ENCODE measurements around the gene PIGC.

PIGC gene

GRCh38 chr1:172431721-172432192 lies 12.1 kb downstream of the PIGC start:
- CTCF ChIA-PET = interaction anchor here (0.6 kb wide), 1 partner anchor 429 kb away, joined by 3 read pairs; no protein-coding TSS in a partner anchor
- POLR2A ChIA-PET = no interaction called here
- TF ChIP-seq TARDBP (IDR thresholded peaks at IDR 0.05) (no peak), ELF4 (IDR thresholded peaks at IDR 0.05) (no peak), ARNT (IDR thresholded peaks at IDR 0.05) (no peak), BHLHE40 (IDR thresholded peaks at IDR 0.05; ENCODE audit: borderline replicate concordance) (no peak), SUZ12 (IDR thresholded peaks at IDR 0.05) (no peak), L3MBTL2 (conservative IDR thresholded peaks at IDR 0.05) (no peak), NFRKB (IDR thresholded peaks at IDR 0.05) (no peak), FOXM1 (IDR thresholded peaks at IDR 0.05; ENCODE audit: borderline replicate concordance) (no peak), ZNF384 (IDR thresholded peaks at IDR 0.05) (no peak), SP1 (IDR thresholded peaks at IDR 0.05) (no peak), HDGF (IDR thresholded peaks at IDR 0.05; ENCODE audit: borderline replicate concordance) (no peak), FOXA1 (IDR thresholded peaks at IDR 0.05) (no peak), CTBP1 (IDR thresholded peaks at IDR 0.05; ENCODE audit: borderline replicate concordance) (no peak)
- DNase-seq (ENCODE audit: extremely low spot score) = no peak

- ChIA-PET CTCF (interaction anchor here (0.6 kb wide), 1 partner anchor 429 kb away, joined by 3 read pairs; no protein-coding TSS in a partner anchor), POLR2A (no interaction called here)
- TF ChIP-seq PKNOX1 (IDR thresholded peaks at IDR 0.05) (no peak), TARDBP (IDR thresholded peaks at IDR 0.05) (no peak), HDGF (IDR thresholded peaks at IDR 0.05; ENCODE audit: borderline replicate concordance) (no peak), NFRKB (IDR thresholded peaks at IDR 0.05) (no peak), SUZ12 (IDR thresholded peaks at IDR 0.05) (no peak), CTBP1 (IDR thresholded peaks at IDR 0.05; ENCODE audit: borderline replicate concordance) (no peak), LEF1 (IDR thresholded peaks at IDR 0.05; ENCODE audit: borderline replicate concordance) (no peak), ZNF384 (IDR thresholded peaks at IDR 0.05) (no peak)
- DNase-seq (ENCODE audit: extremely low spot score) = no peak
Measured at GRCh38 chr1:172431204-172431603, 12.7 kb downstream of the PIGC start.

GRCh38 chr1:172430128-172430454 lies 13.8 kb downstream of the PIGC start:
- DNase-seq (ENCODE audit: extremely low spot score) = no peak
- TF ChIP-seq PKNOX1 (IDR thresholded peaks at IDR 0.05) = no peak
- TF ChIP-seq HDGF (IDR thresholded peaks at IDR 0.05; ENCODE audit: borderline replicate concordance) = no peak
- POLR2A ChIA-PET = no interaction called here
- CTCF ChIA-PET = interaction anchor here (0.9 to 1.2 kb wide), 2 partner anchors 427 to 630 kb away, joined by 3 read pairs; no protein-coding TSS in a partner anchor

- ChIA-PET CTCF (interaction anchor here (0.9 to 1.2 kb wide), 2 partner anchors 427 to 629 kb away, joined by 3 read pairs; no protein-coding TSS in a partner anchor), POLR2A (no interaction called here)
- TF ChIP-seq FOXM1 (IDR thresholded peaks at IDR 0.05; ENCODE audit: borderline replicate concordance) (no peak), TARDBP (IDR thresholded peaks at IDR 0.05) (no peak), HDGF (IDR thresholded peaks at IDR 0.05; ENCODE audit: borderline replicate concordance) (no peak), SUZ12 (IDR thresholded peaks at IDR 0.05) (no peak), LEF1 (IDR thresholded peaks at IDR 0.05; ENCODE audit: borderline replicate concordance) (no peak), PKNOX1 (IDR thresholded peaks at IDR 0.05) (peak; percentile 45), SP1 (IDR thresholded peaks at IDR 0.05) (no peak)
- DNase-seq (ENCODE audit: extremely low spot score) = peak; percentile 46
Measured at GRCh38 chr1:172429331-172430127, 14.3 kb downstream of the PIGC start.

GRCh38 chr1:172427191-172427590 lies 16.7 kb downstream of the PIGC start:
- no peak for DNase-seq (ENCODE audit: extremely low spot score)
- TF ChIP-seq SUZ12 (IDR thresholded peaks at IDR 0.05) (no peak), NFRKB (IDR thresholded peaks at IDR 0.05) (no peak), L3MBTL2 (conservative IDR thresholded peaks at IDR 0.05) (no peak), TARDBP (IDR thresholded peaks at IDR 0.05) (no peak), PKNOX1 (IDR thresholded peaks at IDR 0.05) (no peak), SP1 (IDR thresholded peaks at IDR 0.05) (no peak), ELF4 (IDR thresholded peaks at IDR 0.05) (no peak), LEF1 (IDR thresholded peaks at IDR 0.05; ENCODE audit: borderline replicate concordance) (no peak), ARNT (IDR thresholded peaks at IDR 0.05) (no peak), ZNF384 (IDR thresholded peaks at IDR 0.05) (no peak), CTBP1 (IDR thresholded peaks at IDR 0.05; ENCODE audit: borderline replicate concordance) (no peak), FOXA1 (IDR thresholded peaks at IDR 0.05) (no peak)
- CTCF ChIA-PET = interaction anchor here (0.9 kb wide), 1 partner anchor 25 kb away, joined by 4 read pairs; no protein-coding TSS in a partner anchor
- POLR2A ChIA-PET = no interaction called here

- CTCF ChIA-PET = no interaction called here
- POLR2A ChIA-PET = no interaction called here
- DNase-seq (ENCODE audit: extremely low spot score) = no peak
- no peak for TF ChIP-seq NFRKB (IDR thresholded peaks at IDR 0.05)
- TF ChIP-seq SP1 (IDR thresholded peaks at IDR 0.05) = no peak
- no peak for TF ChIP-seq L3MBTL2 (conservative IDR thresholded peaks at IDR 0.05)
- no peak for TF ChIP-seq SUZ12 (IDR thresholded peaks at IDR 0.05)
- TF ChIP-seq ELF4 (IDR thresholded peaks at IDR 0.05) = no peak
Measured at GRCh38 chr1:172425339-172425738, 18.5 kb downstream of the PIGC start.

Data from HEK293T (cell line).